GM12878 (cell line): ENCODE results near the gene MYO1D. TPM values are rescaled to one million over a fixed set of nuclear protein-coding genes. Genes with fewer than 3 reads are reported as not detected.
A peak's percentile ranks its signal among the peaks of the same experiment; 100 is the strongest.

ENCODE experiments used
- ASH2L ChIP-seq: fragments of 300-600, 200-600 bp; sonication (generic); IDR thresholded peaks from 2 replicates; pipeline ENCODE4 v1.6.1; 2017; ENCODE audit warnings: low read depth, mild to moderate bottlenecking, borderline replicate concordance
- BRCA1 ChIP-seq: IDR thresholded peaks from 2 replicates; pipeline ENCODE4 v1.6.1; 2011; ENCODE audit warnings: low read depth, low read length, improper control_type of control experiment
- CBX5 ChIP-seq: sonication (generic); IDR thresholded peaks from 2 replicates; pipeline ENCODE4 v1.6.1; 2016; ENCODE audit warnings: low read depth, moderate library complexity, mild to moderate bottlenecking, inconsistent platforms
- JUND ChIP-seq: IDR thresholded peaks from 2 replicates; pipeline ENCODE4 v1.6.1; 2012; ENCODE audit warnings: low read depth, mild to moderate bottlenecking, low read length, improper control_type of control experiment, moderate library complexity
- MYB ChIP-seq: fragments of 150-350 bp; IDR thresholded peaks from 2 replicates; pipeline ENCODE4 v1.6.1; 2014; ENCODE audit warnings: mild to moderate bottlenecking, low read depth, low read length, borderline replicate concordance
- NR2C2 ChIP-seq: IDR thresholded peaks from 2 replicates; pipeline ENCODE4 v1.6.1; 2011; ENCODE audit warnings: borderline replicate concordance, low read depth; ENCODE audit not compliant: control insufficient read depth, insufficient read length
- NRF1 ChIP-seq: conservative IDR thresholded peaks from 2 replicates; pipeline ENCODE4 v1.6.1; 2011; ENCODE audit warnings: mild to moderate bottlenecking, low read depth, low read length, improper control_type of control experiment
- SP1 ChIP-seq: IDR thresholded peaks from one replicate; pipeline ENCODE4 v1.6.1; 2011; ENCODE audit warnings: low read depth, low read length
- SPI1 ChIP-seq: IDR thresholded peaks from 2 replicates; pipeline ENCODE4 v1.6.1; 2011; ENCODE audit warnings: low read depth, mild to moderate bottlenecking, low read length, moderate library complexity, borderline replicate concordance; ENCODE audit not compliant: insufficient read depth
- TBL1XR1 ChIP-seq: IDR thresholded peaks from 2 replicates; pipeline ENCODE4 v1.6.1; 2012; ENCODE audit warnings: low read depth, low read length, improper control_type of control experiment
- ZSCAN29 ChIP-seq: fragments of 450-650 bp; IDR thresholded peaks from 2 replicates; pipeline ENCODE4 v1.6.1; 2017; ENCODE audit warnings: mild to moderate bottlenecking, moderate library complexity
- ZZZ3 ChIP-seq: IDR thresholded peaks from 2 replicates; pipeline ENCODE4 v1.6.1; 2011; ENCODE audit warnings: low read depth; ENCODE audit not compliant: control insufficient read depth, insufficient read length
- polyA plus RNA-seq, 11 experiments: library from polyadenylated mRNA; depleted of rRNA in 4 of 11; unstranded in 6 of 11; stranded (reverse) in 5 of 11; fragments of >200 nt; fragmentation: Nextera tagmentation in 4 of 11; fragmentation: Illumina TruSeq in 1 of 11; extraction: Ambion mirVana in 4 of 11; extraction: Trizol in 1 of 11; gene quantifications; 1 replicate in 1 of 11; 2 replicates in 10 of 11; pipeline versions ENCODE4 v1.2.1 to v1.2.3, GENCODE V29; 2011 to 2016; ENCODE audit warnings: inconsistent platforms in 2 of 11, missing spikeins in 2 of 11, low read depth in 1 of 11
- total RNA-seq, 4 experiments: library from RNA; depleted of rRNA in 3 of 4; stranded (reverse); fragments of >200 nt in 3 of 4; fragmentation: Illumina TruSeq in 1 of 4; extraction: Trizol in 1 of 4; gene quantifications; 2 replicates each; pipeline versions ENCODE4 v1.2.1 to v1.2.3, GENCODE V29; 2013 to 2021
- TF ChIP-seq, protein P1 (sequence below): fragments of 450-650 bp; IDR thresholded peaks from 2 replicates; pipeline ENCODE4 v1.6.1; 2017; ENCODE audit warnings: mild to moderate bottlenecking, low read depth, inconsistent platforms; ENCODE audit not compliant: poor library complexity, severe bottlenecking
- TF ChIP-seq, protein P2 (sequence below): IDR thresholded peaks from 2 replicates; pipeline ENCODE4 v1.6.1; 2011; ENCODE audit warnings: mild to moderate bottlenecking, low read depth, low read length, moderate library complexity; ENCODE audit not compliant: insufficient replicate concordance
- TF ChIP-seq, protein P3 (sequence below): fragments of 450-650 bp; formaldehyde crosslinking; IDR thresholded peaks from 2 replicates; pipeline ENCODE4 v1.4.0; 2020; ENCODE audit warnings: mild to moderate bottlenecking, moderate library complexity
- TF ChIP-seq, protein P4 (sequence below), 3 experiments: IDR thresholded peaks in 2 of 3; conservative IDR thresholded peaks in 1 of 3; 2 replicates each; pipeline ENCODE4 v1.5.1; 2011; ENCODE audit warnings: low read depth in 3 of 3, low read length in 3 of 3, mild to moderate bottlenecking in 3 of 3, control low read depth in 2 of 3, moderate library complexity in 2 of 3, inconsistent platforms in 1 of 3, mixed read lengths in 1 of 3; ENCODE audit not compliant: control insufficient read depth in 2 of 3, insufficient read depth in 1 of 3; ENCODE audit errors: extremely low read depth in 1 of 3
- TF ChIP-seq, protein P5 (sequence below): fragments of 450-650 bp; conservative IDR thresholded peaks from 2 replicates; pipeline ENCODE4 v1.6.1; 2017; ENCODE audit warnings: mild to moderate bottlenecking, moderate library complexity

The MYO1D gene
- total and polyA plus RNA-seq, 10 of the 15 experiments (the other 5 are each of a cell fraction or from before 2014, with no cell fraction given), result 1.8 to 37.7 (median 25.4) TPM

DNA sequence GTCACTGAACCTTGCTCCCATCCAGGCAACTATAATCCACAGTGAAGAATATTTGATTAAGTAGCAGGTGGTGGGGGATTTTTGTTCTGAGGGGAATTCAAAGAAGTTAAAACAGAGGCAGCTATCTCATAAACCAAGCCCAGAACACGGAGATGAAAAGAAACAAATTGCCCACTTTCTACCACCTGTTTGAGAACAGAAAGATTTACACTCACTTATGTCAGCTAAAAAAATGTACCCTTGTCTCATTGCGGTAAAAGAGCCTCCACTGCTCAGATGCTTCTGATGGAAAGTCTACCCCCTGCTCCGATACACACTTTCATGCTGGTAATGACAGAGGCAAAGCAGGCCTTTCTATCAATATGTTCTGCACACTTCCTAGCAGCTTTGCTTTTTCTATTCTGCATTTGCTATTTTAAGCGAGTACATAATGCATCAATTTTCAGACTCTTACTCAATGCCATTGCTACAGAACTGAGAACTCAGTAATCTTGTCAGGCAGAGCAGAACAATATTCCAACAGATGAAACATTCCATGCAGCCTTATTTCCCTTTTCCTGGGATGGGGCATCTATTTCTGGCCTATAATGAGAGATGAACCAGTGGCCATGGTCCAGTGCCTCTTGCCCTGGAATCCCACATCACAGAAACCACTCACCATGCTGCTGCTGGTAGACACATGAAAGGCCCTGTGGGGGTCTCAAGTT, 361.1 kb downstream of the MYO1D start (continued):
- TF ChIP-seq, protein P1, sequence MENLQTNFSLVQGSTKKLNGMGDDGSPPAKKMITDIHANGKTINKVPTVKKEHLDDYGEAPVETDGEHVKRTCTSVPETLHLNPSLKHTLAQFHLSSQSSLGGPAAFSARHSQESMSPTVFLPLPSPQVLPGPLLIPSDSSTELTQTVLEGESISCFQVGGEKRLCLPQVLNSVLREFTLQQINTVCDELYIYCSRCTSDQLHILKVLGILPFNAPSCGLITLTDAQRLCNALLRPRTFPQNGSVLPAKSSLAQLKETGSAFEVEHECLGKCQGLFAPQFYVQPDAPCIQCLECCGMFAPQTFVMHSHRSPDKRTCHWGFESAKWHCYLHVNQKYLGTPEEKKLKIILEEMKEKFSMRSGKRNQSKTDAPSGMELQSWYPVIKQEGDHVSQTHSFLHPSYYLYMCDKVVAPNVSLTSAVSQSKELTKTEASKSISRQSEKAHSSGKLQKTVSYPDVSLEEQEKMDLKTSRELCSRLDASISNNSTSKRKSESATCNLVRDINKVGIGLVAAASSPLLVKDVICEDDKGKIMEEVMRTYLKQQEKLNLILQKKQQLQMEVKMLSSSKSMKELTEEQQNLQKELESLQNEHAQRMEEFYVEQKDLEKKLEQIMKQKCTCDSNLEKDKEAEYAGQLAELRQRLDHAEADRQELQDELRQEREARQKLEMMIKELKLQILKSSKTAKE, result peak; percentile 81
- TF ChIP-seq ZSCAN29, result no peak
- no peak for TF ChIP-seq SP1
- peak; percentile 51; the same call in 1 of the 2 replicates for TF ChIP-seq ASH2L
- TF ChIP-seq, protein P2, sequence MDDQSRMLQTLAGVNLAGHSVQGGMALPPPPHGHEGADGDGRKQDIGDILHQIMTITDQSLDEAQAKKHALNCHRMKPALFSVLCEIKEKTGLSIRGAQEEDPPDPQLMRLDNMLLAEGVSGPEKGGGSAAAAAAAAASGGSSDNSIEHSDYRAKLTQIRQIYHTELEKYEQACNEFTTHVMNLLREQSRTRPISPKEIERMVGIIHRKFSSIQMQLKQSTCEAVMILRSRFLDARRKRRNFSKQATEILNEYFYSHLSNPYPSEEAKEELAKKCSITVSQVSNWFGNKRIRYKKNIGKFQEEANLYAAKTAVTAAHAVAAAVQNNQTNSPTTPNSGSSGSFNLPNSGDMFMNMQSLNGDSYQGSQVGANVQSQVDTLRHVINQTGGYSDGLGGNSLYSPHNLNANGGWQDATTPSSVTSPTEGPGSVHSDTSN, result no peak
- peak; percentile 55; the same call in 1 of the 2 replicates for TF ChIP-seq SPI1
- no peak for TF ChIP-seq NR2C2
- TF ChIP-seq, protein P3, sequence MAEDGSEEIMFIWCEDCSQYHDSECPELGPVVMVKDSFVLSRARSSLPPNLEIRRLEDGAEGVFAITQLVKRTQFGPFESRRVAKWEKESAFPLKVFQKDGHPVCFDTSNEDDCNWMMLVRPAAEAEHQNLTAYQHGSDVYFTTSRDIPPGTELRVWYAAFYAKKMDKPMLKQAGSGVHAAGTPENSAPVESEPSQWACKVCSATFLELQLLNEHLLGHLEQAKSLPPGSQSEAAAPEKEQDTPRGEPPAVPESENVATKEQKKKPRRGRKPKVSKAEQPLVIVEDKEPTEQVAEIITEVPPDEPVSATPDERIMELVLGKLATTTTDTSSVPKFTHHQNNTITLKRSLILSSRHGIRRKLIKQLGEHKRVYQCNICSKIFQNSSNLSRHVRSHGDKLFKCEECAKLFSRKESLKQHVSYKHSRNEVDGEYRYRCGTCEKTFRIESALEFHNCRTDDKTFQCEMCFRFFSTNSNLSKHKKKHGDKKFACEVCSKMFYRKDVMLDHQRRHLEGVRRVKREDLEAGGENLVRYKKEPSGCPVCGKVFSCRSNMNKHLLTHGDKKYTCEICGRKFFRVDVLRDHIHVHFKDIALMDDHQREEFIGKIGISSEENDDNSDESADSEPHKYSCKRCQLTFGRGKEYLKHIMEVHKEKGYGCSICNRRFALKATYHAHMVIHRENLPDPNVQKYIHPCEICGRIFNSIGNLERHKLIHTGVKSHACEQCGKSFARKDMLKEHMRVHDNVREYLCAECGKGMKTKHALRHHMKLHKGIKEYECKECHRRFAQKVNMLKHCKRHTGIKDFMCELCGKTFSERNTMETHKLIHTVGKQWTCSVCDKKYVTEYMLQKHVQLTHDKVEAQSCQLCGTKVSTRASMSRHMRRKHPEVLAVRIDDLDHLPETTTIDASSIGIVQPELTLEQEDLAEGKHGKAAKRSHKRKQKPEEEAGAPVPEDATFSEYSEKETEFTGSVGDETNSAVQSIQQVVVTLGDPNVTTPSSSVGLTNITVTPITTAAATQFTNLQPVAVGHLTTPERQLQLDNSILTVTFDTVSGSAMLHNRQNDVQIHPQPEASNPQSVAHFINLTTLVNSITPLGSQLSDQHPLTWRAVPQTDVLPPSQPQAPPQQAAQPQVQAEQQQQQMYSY (CRISPR knock-in tag), result no peak
- TF ChIP-seq, protein P4, sequence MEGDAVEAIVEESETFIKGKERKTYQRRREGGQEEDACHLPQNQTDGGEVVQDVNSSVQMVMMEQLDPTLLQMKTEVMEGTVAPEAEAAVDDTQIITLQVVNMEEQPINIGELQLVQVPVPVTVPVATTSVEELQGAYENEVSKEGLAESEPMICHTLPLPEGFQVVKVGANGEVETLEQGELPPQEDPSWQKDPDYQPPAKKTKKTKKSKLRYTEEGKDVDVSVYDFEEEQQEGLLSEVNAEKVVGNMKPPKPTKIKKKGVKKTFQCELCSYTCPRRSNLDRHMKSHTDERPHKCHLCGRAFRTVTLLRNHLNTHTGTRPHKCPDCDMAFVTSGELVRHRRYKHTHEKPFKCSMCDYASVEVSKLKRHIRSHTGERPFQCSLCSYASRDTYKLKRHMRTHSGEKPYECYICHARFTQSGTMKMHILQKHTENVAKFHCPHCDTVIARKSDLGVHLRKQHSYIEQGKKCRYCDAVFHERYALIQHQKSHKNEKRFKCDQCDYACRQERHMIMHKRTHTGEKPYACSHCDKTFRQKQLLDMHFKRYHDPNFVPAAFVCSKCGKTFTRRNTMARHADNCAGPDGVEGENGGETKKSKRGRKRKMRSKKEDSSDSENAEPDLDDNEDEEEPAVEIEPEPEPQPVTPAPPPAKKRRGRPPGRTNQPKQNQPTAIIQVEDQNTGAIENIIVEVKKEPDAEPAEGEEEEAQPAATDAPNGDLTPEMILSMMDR (IDR thresholded peaks at IDR 0.05 in 2 of 3, conservative IDR thresholded peaks at IDR 0.05 in 1 of 3; ENCODE audit: control insufficient read depth in 2 of 3, extremely low read depth in 1 of 3, insufficient read depth in 1 of 3, low read depth in 3 of 3, low read length in 3 of 3), result no peak
- no peak for TF ChIP-seq JUND
- TF ChIP-seq MYB, result no peak
- TF ChIP-seq BRCA1, result no peak
- TF ChIP-seq CBX5, result peak; percentile 27; the same call in 1 of the 2 replicates
- TF ChIP-seq TBL1XR1, result peak; percentile 72; the same call in 1 of the 2 replicates
- no peak for TF ChIP-seq ZZZ3
- TF ChIP-seq NRF1, result no peak
- TF ChIP-seq, protein P5, sequence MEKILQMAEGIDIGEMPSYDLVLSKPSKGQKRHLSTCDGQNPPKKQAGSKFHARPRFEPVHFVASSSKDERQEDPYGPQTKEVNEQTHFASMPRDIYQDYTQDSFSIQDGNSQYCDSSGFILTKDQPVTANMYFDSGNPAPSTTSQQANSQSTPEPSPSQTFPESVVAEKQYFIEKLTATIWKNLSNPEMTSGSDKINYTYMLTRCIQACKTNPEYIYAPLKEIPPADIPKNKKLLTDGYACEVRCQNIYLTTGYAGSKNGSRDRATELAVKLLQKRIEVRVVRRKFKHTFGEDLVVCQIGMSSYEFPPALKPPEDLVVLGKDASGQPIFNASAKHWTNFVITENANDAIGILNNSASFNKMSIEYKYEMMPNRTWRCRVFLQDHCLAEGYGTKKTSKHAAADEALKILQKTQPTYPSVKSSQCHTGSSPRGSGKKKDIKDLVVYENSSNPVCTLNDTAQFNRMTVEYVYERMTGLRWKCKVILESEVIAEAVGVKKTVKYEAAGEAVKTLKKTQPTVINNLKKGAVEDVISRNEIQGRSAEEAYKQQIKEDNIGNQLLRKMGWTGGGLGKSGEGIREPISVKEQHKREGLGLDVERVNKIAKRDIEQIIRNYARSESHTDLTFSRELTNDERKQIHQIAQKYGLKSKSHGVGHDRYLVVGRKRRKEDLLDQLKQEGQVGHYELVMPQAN, result no peak
